ENCODE results near the gene TMEM106B.

TMEM106B gene

GRCh38 chr7:12226756-12227155 is 15.7 kb downstream of the TMEM106B start:
- Histone ChIP-seq H3K4me2 (no peak overlapping the region), H3K4me3 (no peak overlapping the region)
- no peak for TF ChIP-seq Cebpa-rat (IDR thresholded peaks at IDR 0.05)

GRCh38 chr7:12228024-12228423 is 16.9 kb downstream of the TMEM106B start:
- Histone ChIP-seq H3K4me3 (no peak overlapping the region), H3K27me3 (no peaks in the 10 kb centered on the region), H3K9me3 (peaks cover 5% of the 10 kb centered on the region; the same call in 1 of the 2 replicates), H3K4me2 (no peak overlapping the region), H3K4me1 (0 out of 2 replicates have a peak, but pooled peaks cover 1% of the 10 kb centered on the region), H4K20me1 (no peaks in the 10 kb centered on the region), H3K36me3 (peaks cover 35% of the 10 kb centered on the region), H3K27ac (no peak overlapping the region), H3K9ac (no peak overlapping the region)
- TF ChIP-seq Cebpa-rat (IDR thresholded peaks at IDR 0.05): no peak

More at GRCh38 chr7:12226756-12227155, 15.7 kb downstream of the TMEM106B start:
- Histone ChIP-seq H3K4me1 (peaks cover 13% of the 10 kb centered on the region), H3K9ac (no peak overlapping the region), H3K9me3 (peaks cover 5% of the 10 kb centered on the region; the same call in 1 of the 2 replicates), H3K27ac (no peak overlapping the region), H4K20me1 (no peaks in the 10 kb centered on the region), H3K27me3 (no peaks in the 10 kb centered on the region), H3K36me3 (peaks cover 35% of the 10 kb centered on the region)

GRCh38 chr7:12229046-12229445 is 18.0 kb downstream of the TMEM106B start:
- H3K9me3 ChIP-seq: peaks cover 5% of the 10 kb centered on the region; the same call in 1 of the 2 replicates
- no peak for TF ChIP-seq Cebpa-rat (IDR thresholded peaks at IDR 0.05)
- H3K36me3 ChIP-seq: peaks cover 30% of the 10 kb centered on the region
- H3K4me2 ChIP-seq: no peak overlapping the region
- no peak overlapping the region for H3K27ac ChIP-seq
- no peak overlapping the region for H3K9ac ChIP-seq
- H3K27me3 ChIP-seq: no peaks in the 10 kb centered on the region
- no peak overlapping the region for H3K4me3 ChIP-seq
- H4K20me1 ChIP-seq: no peaks in the 10 kb centered on the region
- H3K4me1 ChIP-seq: no peaks in the 10 kb centered on the region

- TF ChIP-seq Cebpa-rat (IDR thresholded peaks at IDR 0.05): no peak
- Histone ChIP-seq H3K27me3 (no peaks in the 10 kb centered on the region), H4K20me1 (no peaks in the 10 kb centered on the region), H3K9me3 (no peaks in the 10 kb centered on the region), H3K36me3 (peaks cover 21% of the 10 kb centered on the region), H3K27ac (no peak overlapping the region), H3K4me2 (no peak overlapping the region), H3K9ac (no peak overlapping the region), H3K4me3 (no peak overlapping the region), H3K4me1 (no peaks in the 10 kb centered on the region)
Observed at GRCh38 chr7:12231097-12231496, 20.0 kb downstream of the TMEM106B start.

GRCh38 chr7:12233175-12233574 is 22.1 kb downstream of the TMEM106B start:
- Histone ChIP-seq H3K4me1 (no peaks in the 10 kb centered on the region), H3K36me3 (peaks cover 26% of the 10 kb centered on the region), H3K27ac (no peak overlapping the region), H3K9me3 (peaks cover 8% of the 10 kb centered on the region; the same call in 1 of the 2 replicates), H3K27me3 (no peaks in the 10 kb centered on the region), H3K9ac (no peak overlapping the region), H4K20me1 (no peaks in the 10 kb centered on the region), H3K4me2 (no peak overlapping the region), H3K4me3 (no peak overlapping the region)
- no peak for TF ChIP-seq Cebpa-rat (IDR thresholded peaks at IDR 0.05)

- Histone ChIP-seq H3K9ac (no peak overlapping the region), H3K36me3 (peaks cover 34% of the 10 kb centered on the region), H4K20me1 (no peaks in the 10 kb centered on the region), H3K9me3 (peaks cover 15% of the 10 kb centered on the region), H3K4me1 (no peaks in the 10 kb centered on the region), H3K4me2 (no peak overlapping the region), H3K27me3 (no peaks in the 10 kb centered on the region), H3K27ac (no peak overlapping the region), H3K4me3 (no peak overlapping the region)
- TF ChIP-seq Cebpa-rat (IDR thresholded peaks at IDR 0.05): no peak
Observed at GRCh38 chr7:12234334-12234865, 23.3 kb downstream of the TMEM106B start.

- Histone ChIP-seq H3K9ac (no peak overlapping the region), H3K36me3 (peaks cover 29% of the 10 kb centered on the region), H3K4me3 (no peak overlapping the region), H3K4me2 (no peak overlapping the region), H3K27ac (no peak overlapping the region), H3K4me1 (no peaks in the 10 kb centered on the region), H3K27me3 (no peaks in the 10 kb centered on the region), H4K20me1 (no peaks in the 10 kb centered on the region), H3K9me3 (peaks cover 15% of the 10 kb centered on the region)
- TF ChIP-seq Cebpa-rat (IDR thresholded peaks at IDR 0.05): no peak
Observed at GRCh38 chr7:12235970-12236369, 24.9 kb downstream of the TMEM106B start.

GRCh38 chr7:12237007-12237406 is 25.9 kb downstream of the TMEM106B start:
- H3K36me3 ChIP-seq: peaks cover 24% of the 10 kb centered on the region
- no peak overlapping the region for H3K4me2 ChIP-seq
- H3K9me3 ChIP-seq: peaks cover 15% of the 10 kb centered on the region
- no peak overlapping the region for H3K9ac ChIP-seq
- no peaks in the 10 kb centered on the region for H3K4me1 ChIP-seq
- TF ChIP-seq Cebpa-rat (IDR thresholded peaks at IDR 0.05): no peak
- no peak overlapping the region for H3K27ac ChIP-seq
- no peaks in the 10 kb centered on the region for H3K27me3 ChIP-seq
- no peaks in the 10 kb centered on the region for H4K20me1 ChIP-seq
- H3K4me3 ChIP-seq: no peak overlapping the region

GRCh38 chr7:12239806-12240205 is 28.7 kb downstream of the TMEM106B start:
- no peaks in the 10 kb centered on the region for H3K27me3 ChIP-seq
- H3K4me3 ChIP-seq: no peak overlapping the region
- no peak overlapping the region for H3K9ac ChIP-seq
- H3K4me1 ChIP-seq: no peaks in the 10 kb centered on the region
- H3K27ac ChIP-seq: no peak overlapping the region
- H3K36me3 ChIP-seq: peaks cover 19% of the 10 kb centered on the region
- H3K9me3 ChIP-seq: peaks cover 15% of the 10 kb centered on the region
- TF ChIP-seq Cebpa-rat (IDR thresholded peaks at IDR 0.05): no peak
- no peaks in the 10 kb centered on the region for H4K20me1 ChIP-seq
- H3K4me2 ChIP-seq: no peak overlapping the region

- no peak overlapping the region for H3K4me3 ChIP-seq
- H3K27me3 ChIP-seq: no peaks in the 10 kb centered on the region
- H3K4me2 ChIP-seq: no peak overlapping the region
- H4K20me1 ChIP-seq: no peaks in the 10 kb centered on the region
- H3K27ac ChIP-seq: no peak overlapping the region
- no peaks in the 10 kb centered on the region for H3K9me3 ChIP-seq
- H3K4me1 ChIP-seq: no peaks in the 10 kb centered on the region
- H3K36me3 ChIP-seq: no peaks in the 10 kb centered on the region
- no peak for TF ChIP-seq Cebpa-rat (IDR thresholded peaks at IDR 0.05)
- H3K9ac ChIP-seq: no peak overlapping the region
Observed at GRCh38 chr7:12244129-12244528, 33.0 kb downstream of the TMEM106B start.

- no peaks in the 10 kb centered on the region for H3K4me1 ChIP-seq
- H3K4me2 ChIP-seq: no peak overlapping the region
- no peaks in the 10 kb centered on the region for H3K36me3 ChIP-seq
- no peaks in the 10 kb centered on the region for H3K27me3 ChIP-seq
- H3K9ac ChIP-seq: no peak overlapping the region
- H3K4me3 ChIP-seq: no peak overlapping the region
- no peaks in the 10 kb centered on the region for H4K20me1 ChIP-seq
- H3K27ac ChIP-seq: no peak overlapping the region
- TF ChIP-seq Cebpa-rat (IDR thresholded peaks at IDR 0.05): no peak
- H3K9me3 ChIP-seq: no peaks in the 10 kb centered on the region
Observed at GRCh38 chr7:12244694-12245093, 33.6 kb downstream of the TMEM106B start.

Measured in BLaER1 (cell line).